ENCODE measurements around the gene RHNO1.
"Not testable (repeated sequence)": the region's sequence is repeated elsewhere in the genome, so short reads cannot be mapped to it uniquely, and the experiment has no call there.

GRCh38 chr12:2863402-2863801, 13.6 kb upstream of the RHNO1 start:
- TF ChIP-seq CTCF (IDR thresholded peaks at IDR 0.05; ENCODE audit: low read depth, low read length, poor library complexity, severe bottlenecking); EZH2phosphoT487 (IDR thresholded peaks at IDR 0.05; ENCODE audit: borderline replicate concordance, low read length): not testable (repeated sequence)
